GM19193 (cell line): ENCODE results near the gene PDPK1.
A peak's percentile ranks its signal among the peaks of the same experiment; 100 is the strongest.

Experiments
- POLR2A ChIP-seq: IDR thresholded peaks from 4 replicates; pipeline ENCODE4 v1.6.1; 2011; ENCODE audit not compliant: insufficient read depth, insufficient read length; ENCODE audit errors: extremely low read depth

Gene PDPK1

DNA sequence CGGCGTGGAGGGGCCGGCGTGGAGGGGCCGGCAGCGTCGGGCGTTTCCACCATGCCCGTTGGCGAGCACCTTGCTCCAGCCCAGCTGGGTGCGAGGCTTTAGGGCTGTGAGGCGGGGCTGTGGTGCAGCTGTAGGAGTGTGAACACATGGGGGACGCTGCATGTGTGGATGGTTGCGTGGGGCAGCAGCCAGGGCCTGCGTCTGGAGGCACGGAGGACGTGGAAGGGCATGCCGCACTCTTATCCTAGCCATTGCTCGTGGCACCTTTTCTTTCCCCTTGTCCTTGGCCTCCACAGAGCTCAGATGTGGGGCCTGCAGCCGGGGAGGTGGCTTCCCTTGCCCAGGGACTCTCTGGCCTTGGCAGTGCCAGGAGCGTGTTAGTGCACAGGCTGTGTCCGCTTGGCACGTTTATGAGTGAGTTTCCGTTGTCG is 47.8 kb downstream of the PDPK1 start:
- no peak for TF ChIP-seq POLR2A

DNA sequence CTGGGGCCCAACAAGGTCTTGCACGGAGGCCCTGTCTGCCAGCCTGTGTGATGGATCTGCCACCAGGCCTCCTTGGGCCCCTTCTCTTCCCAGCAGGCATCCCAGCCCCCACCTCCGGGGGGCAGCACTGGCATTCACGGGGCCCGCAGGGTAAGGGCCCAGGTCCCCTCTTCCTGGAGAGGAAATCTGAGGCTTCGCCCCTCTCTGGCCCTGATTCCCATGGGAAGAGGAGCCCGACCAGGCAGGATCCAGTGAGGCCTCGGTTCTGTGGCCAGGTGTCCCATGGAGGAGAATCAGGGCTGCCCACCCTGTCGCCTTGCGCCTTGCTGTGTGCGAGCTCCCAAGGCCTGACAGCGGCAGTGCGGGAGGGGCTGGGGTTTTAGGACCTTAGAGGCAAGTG is 48.4 kb downstream of the PDPK1 start:
- no peak for TF ChIP-seq POLR2A

DNA sequence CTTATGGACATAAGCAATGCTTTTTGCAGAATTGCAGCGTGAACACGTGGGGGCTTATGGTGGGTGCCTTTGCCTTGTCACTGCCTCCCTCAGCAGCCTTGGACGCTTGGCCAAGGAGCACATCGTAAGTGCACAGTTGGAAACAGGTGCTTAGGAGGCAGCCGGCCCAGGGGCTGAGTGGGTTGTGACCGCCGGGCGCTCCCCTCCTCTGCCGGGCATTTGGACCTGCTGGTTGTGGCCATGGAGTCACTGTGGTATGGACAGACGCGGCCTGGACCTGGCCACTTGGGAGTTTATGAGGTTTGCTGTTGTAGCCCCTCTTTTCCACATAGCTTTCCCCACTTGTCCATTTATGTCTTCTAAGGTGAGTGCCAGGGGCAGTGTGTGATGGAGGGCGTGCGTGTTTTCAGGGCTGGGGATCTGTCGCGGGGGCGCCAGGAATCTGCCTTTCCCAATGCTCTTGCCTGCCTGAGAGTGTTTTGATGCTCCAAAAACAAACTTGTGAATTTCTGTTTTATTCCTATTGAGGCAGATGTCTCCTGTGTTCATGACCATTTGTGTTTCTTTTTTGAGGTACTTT is 49.2 kb downstream of the PDPK1 start:
- TF ChIP-seq POLR2A: no peak

DNA sequence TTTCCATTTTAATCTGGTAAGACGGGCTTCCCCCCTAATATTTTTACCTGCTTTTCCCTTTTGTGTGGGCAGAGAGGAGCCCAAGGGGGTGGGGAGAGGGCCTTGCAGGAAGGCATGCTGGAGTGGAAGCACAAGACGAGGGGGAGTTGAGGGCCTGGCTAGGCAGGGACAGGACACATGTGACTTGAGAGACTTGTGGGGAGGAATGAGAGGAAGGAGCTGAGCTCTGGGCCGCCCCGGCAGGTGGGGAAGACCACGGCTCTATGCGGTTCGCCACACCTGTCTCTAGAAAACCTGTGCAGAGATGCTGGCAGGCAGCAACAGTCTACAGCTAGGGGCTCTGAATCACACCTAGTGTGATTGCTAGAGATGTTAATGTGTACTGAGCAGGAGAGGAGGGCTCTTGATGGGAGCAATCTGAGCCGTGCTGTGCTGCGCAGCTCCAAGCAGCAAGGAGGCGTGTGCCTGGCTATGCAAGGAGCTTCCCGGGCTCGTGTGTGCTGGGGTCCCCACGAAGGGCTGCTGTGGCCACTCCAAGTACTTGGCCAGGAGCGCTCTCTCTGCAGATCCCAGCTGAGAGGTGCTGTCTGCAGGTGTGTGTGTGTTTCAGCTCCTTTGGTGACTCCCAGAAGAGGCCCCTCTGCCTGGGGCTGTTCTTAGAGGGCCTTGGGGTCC is 50.2 kb downstream of the PDPK1 start:
- no peak for TF ChIP-seq POLR2A

DNA sequence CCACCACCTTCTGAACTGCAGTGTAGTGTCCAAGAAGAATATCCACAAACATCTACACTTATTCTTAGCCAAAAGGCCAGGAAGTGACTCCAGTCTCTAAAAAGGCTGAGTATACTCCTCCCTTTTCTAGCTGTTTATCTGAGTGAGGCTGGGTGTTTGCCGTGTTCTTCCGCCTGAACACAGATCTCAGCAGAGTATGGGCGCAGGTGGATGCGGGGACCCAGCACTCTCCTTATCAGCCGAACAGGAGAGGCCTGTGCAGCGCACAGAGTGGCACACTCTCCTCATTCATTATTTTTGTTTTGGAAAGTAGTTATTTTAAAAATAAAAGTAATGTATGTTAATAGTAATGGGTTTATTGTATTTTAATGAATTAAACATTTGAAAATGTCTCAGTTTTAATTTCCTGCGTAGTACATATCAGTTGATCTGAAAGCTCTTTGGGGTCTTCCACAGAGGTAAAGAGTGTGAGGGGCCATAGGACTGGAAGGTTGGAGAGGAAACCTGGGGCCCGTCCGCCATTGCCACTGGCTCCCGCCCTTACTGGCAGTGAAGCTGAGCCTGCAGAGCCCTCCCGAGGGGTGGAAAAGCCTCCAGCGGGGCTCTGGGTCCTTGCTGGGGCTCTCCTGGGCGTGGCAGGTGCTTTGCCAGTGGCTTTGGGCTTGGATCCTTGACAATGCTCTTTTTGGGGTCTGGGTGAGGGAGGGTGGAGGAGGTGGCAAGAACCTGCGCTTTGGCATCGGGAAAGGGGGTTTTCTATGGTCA is 53.8 kb downstream of the PDPK1 start:
- no peak for TF ChIP-seq POLR2A

DNA sequence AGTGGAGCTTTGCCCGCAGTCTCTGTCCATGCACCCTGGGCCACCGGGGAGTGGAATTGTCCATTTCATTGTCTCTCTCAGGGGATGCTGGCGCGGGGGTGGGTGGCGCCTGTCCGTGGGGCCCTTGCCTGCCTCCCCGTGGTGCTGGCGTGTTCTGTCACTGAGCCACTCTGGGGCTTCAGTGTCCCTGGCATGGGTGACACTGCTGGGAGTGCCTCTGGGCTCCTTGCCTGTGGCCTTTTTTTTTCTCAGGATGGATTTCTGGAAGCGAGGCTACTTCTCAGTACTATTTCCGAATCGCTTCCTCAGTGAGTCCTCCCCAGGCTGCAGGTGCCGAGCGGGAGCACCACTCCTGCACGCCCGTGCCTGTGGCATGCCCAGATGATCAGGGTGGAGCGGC is 55.0 kb downstream of the PDPK1 start:
- TF ChIP-seq POLR2A: no peak

DNA sequence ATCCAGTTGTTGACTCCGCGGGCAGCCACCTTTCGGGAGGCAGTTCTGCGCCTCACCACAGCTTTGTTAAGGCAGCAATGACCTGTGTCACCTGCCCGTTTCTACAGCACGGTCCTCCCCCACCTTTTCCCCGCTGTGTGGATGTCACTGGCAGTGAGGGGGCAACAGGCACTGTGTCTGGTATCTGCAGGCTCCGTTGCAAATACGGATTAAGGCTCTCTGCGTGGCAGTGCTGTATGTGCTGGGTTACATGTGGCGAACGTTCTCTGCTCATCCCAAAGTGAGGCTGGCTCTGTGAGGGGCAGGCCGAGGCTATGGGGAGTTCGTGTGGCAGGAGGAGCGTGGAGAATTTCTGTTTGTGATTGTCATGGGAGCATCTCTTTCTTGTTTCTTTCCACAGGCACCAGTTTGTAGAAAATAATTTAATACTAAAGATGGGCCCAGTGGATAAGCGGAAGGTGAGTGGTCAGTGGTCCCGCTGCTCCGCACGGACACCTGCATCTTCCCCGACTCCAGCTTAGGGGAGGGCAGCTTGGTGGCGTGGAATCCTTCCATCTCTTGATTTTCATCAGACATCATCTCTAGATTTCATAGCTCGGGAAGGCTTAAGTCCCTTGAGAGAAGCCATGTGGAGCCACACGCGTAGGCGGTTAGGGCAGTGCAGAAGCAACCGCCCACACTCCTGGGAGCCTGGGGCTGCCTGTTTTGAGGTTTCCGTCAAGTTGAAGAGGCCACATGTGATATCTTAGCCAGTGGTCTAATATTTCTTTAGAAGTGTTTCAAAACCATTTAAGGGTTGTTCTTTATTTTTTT is 57.8 kb downstream of the PDPK1 start:
- no peak for TF ChIP-seq POLR2A

DNA sequence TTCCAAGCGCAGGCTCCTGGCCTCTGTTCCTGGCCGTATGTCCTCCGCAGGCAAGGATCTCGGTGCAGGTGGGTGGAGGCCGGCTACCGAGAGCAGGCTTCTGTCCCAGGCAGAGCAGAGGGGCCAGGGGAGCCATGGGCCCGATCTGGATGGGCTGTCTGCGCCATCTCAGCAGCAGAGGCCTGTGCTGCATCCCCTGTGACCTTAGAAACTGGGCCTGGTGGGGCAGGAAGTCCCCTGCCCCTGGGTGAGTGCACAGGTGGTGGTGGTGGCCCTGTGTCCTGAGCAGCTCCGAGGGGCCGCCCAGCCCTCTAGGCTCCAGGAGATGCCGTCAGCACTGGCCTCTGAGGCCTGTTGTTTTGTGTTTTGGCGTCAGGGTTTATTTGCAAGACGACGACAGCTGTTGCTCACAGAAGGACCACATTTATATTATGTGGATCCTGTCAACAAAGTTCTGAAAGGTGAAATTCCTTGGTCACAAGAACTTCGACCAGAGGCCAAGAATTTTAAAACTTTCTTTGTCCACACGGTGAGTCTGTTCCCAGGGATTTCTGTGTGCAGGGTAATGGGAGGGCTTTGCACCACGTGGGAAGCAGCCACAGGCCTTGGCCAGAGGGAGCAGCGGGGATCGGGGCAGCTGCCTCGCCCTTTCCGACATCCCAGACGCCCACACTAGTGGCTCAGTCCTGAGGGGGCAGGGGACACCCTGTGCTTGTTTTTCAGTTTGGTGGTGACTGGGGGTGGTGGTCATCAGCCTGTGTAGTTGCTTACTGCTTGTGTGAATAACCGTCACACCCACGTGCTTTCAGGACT is 59.1 kb downstream of the PDPK1 start:
- no peak for TF ChIP-seq POLR2A

DNA sequence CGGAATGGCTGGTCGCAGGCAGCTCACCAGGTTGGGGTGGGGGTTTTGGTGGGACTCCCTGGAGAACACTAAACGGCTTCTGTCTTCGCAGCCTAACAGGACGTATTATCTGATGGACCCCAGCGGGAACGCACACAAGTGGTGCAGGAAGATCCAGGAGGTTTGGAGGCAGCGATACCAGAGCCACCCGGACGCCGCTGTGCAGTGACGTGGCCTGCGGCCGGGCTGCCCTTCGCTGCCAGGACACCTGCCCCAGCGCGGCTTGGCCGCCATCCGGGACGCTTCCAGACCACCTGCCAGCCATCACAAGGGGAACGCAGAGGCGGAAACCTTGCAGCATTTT is 59.7 kb downstream of the PDPK1 start:
- no peak for TF ChIP-seq POLR2A

DNA sequence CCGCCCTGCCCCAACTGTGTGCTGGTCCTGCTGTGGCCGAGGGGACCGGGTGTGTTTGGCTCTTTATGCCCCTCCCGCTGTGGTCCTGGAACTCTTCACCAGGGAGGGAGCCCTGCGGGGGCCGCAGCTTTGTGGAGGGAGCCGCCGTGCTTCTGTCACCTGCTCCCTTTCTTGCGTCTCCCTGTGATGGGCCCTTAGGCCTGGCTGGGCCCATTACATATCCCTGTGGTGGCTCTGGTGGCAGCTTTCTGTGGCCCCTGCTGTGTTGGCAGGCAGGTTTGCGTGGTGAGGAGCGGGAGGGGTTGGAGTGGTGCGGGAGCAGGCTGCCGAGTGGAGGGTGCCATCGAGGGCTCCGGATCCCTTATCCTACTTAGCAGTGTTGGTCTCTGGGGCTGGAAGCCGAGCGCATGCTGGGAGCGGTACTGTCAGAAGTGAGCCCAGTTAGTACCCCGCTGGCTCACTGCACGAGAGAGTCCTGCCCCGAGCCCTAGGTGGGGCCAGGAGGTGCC is 60.4 kb downstream of the PDPK1 start:
- no peak for TF ChIP-seq POLR2A

DNA sequence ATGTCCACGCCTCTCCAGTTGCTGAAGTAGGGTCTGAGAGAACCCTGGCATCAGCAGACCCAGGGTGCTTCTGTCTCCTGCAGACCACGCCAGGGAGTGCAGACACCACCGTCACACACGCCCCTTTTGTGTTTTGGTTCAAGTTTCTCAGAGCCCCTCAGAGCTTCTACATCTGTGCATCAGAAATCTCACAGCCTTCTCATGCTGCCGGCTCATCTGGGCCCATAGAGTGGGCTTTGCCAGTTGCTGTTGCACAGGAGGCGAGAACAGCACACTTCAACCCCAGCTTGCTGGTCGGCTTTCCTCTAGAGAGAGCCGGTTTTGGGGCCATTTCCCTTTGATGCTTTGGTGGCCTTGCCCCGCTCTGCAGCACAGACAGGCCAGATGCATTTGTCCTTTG is 60.9 kb downstream of the PDPK1 start:
- no peak for TF ChIP-seq POLR2A

DNA sequence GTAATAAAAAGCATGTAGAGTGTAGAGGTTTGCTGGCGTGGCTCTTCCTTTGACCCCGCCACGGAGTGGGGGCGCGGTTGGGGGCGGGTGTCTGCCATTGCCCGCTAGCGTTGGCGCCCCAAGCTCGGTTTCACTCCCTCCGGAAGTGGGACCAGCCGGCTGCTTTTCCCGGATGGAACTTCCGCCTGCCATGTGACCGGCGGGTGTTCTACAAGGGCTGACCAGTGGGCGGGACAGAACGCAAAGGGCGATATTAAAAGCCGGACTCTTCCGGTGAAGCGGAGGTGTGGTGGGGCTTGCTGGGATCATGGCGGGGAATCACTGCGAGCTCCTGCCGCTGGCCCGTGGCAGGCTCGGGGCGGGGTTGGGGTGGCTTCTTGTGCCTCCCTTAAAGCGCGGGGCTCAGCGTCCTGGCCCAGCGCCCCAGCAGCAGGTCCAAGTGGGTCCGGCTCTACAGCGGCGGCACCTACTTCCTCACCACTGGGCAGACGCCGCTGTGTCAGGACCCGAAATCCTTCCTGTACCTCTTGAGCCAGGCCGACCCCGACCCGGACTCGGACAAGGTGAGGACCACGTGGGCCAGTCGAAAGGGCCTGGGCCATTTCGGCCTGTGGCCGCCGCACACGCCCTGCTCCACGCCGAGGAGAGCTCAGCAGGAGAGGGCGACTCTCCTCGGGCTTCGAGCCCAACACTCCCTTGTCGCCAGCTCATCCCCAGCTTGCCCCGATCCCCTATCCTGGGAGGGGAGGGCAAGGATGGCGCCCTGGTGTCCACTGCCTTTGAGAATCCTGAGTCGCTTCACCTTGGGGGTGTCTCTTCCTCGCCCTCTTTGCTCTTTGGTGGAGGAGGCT is 65.6 kb downstream of the PDPK1 start:
- peak; percentile 94 for TF ChIP-seq POLR2A

DNA sequence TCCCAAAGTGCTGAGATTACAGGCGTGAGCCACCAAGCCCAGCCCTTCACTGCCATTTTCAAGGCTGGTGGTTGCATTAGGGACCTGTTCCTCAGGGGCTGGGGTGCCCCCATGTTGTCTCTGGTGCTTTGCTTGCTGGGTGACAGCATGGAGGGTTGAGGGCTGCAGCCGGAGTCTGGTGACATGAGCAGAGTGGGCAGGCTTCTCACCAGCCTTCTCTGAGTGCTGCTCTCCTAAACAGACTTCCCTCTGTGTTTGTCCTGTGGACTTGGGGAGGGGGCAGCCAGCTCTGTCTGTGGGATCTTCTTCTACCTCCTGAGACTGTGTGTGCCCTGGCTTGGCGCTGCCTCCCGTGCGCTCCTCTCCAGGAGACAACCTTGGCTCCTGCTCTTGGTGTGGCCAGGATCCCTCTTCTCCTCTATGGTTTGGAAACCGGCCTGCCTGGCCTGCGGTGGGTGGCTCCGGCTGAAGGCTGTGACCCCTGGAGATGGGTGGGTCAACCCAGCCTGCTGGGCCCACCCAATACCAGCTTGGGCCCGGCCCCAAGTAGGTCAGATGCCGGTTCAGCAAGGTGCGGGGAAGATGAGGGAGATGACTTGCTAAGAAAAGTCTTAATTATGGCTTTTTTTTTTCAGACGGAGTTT is 72.1 kb downstream of the PDPK1 start:
- TF ChIP-seq POLR2A: no peak

DNA sequence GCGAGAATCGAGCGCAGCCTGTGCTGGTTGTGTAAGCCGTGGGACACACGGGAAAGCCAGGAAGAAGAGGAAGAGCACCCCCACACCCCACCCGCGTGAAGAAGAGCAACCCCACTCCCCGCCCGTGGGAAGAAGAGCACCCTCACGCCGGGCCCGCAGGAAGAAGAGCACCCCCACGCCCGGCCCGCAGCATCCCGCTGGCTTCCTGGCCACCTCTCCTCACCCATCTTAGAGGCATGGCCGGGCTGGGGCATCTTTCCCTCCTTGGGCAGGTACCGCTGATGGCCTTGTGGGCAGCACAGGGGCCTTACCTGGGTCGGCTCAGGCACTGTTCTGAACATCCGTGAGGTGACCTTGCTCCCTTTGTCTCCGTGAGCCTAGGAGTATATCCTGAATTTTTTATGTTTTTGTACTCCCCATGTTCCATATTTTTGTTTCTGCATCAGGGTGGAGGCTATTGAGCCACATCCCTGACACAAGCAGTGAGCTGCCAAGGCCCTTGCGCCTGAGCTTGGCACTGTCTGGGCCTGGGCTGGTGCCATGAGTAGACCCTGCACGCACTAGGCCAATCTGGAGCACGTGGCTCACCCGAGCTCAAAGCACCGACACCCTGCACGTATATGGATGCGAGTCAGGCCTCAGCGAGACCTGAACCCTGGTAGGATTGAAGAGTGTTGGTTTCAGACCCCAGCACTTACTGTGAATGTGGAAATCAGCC is 73.1 kb downstream of the PDPK1 start:
- TF ChIP-seq POLR2A: no peak
